Measurements from ENCODE around the gene PGP. TPM values are rescaled to one million over a fixed set of nuclear protein-coding genes. Genes with fewer than 3 reads are reported as not detected.

PGP gene
- total and polyA plus RNA-seq, 2 of the 4 experiments (the other 2 are of a cell fraction): 4.1 to 9.4 TPM

DNA sequence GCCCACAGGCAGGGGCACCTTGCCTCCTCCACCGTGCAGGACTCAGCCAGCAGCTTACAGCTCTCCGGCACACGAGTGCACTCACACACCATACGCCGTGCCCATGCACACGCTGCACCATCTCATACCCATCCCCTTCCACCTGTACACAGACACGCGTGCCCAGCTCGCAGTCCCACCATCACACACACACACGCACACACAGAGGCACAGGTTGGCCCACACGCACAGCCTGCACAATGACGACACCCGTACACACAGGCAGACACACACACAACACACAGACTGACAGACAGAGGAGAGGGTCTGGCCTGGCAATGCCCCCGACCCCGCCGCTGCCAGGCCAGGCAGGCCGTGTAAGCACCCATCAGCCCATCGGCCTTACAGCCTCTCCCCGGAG lies 30.3 kb downstream of the PGP start:
- Histone ChIP-seq H3K9me3 (ENCODE audit: control insufficient read depth, insufficient read depth, low read length) (no peaks in the 10 kb centered on the region), H3K4me2 (ENCODE audit: low read depth, low read length) (no peak overlapping the region), H2BK120ac (ENCODE audit: low read depth, low read length) (no peak overlapping the region), H3K36me3 (ENCODE audit: control insufficient read depth, insufficient read depth, low read length) (no peaks in the 10 kb centered on the region), H2AK9ac (replicated peaks; ENCODE audit: low read depth, low read length, poor library complexity) (no peak overlapping the region), H4K5ac (ENCODE audit: low read depth, low read length) (no peak overlapping the region), H3K18ac (ENCODE audit: low read depth, low read length) (no peak overlapping the region), H3K4me3 (ENCODE audit: insufficient read depth, low read depth, low read length) (no peak overlapping the region), H2BK5ac (ENCODE audit: low read depth, low read length, poor library complexity, severe bottlenecking) (no peak overlapping the region), H2BK20ac (ENCODE audit: low read depth, low read length) (no peak overlapping the region), H4K91ac (ENCODE audit: insufficient read depth, low read depth, low read length) (no peak overlapping the region), H3K27ac (ENCODE audit: insufficient read depth, low read length) (no peak overlapping the region), H3K9ac (ENCODE audit: low read depth, low read length) (no peak overlapping the region), H3K79me1 (ENCODE audit: low read depth in 1 of 2, low read length in 2 of 2) (no peaks in the 10 kb centered on the region), H3K4me1 (ENCODE audit: control insufficient read depth, insufficient read depth, low read length) (no peaks in the 10 kb centered on the region), H4K8ac (ENCODE audit: low read depth in 2 of 2, low read length in 2 of 2) (no peak overlapping the region), H3K14ac (replicated peaks; ENCODE audit: low read depth, low read length) (no peak overlapping the region), H2BK15ac (ENCODE audit: low read depth, low read length) (no peak overlapping the region), H3K23ac (ENCODE audit: low read depth, low read length) (no peak overlapping the region), H4K20me1 (ENCODE audit: insufficient read depth, low read length) (peaks cover 7% of the 10 kb centered on the region; the same call in 1 of the 2 replicates), H3K27me3 (ENCODE audit: control insufficient read depth, insufficient read depth, low read length) (no peaks in the 10 kb centered on the region; the same call in 1 of the 2 replicates), H3K4ac (ENCODE audit: low read depth, low read length) (no peak overlapping the region), H2AK5ac (ENCODE audit: low read depth, low read length) (0 out of 2 replicates have a peak overlapping the region, but pooled peaks have one; percentile 39), H3K56ac (ENCODE audit: extremely low read depth, insufficient read depth, low read length) (no peak overlapping the region), H2AFZ (replicated peaks; ENCODE audit: low read length, poor library complexity) (no peak overlapping the region), H3K9me1 (ENCODE audit: insufficient read depth, low read length) (peaks cover 3% of the 10 kb centered on the region; the same call in 1 of the 2 replicates)
- 100% methylated on average over 6 of the region's 19 CpGs; no CpG with 5 or more reads in 1 of the 2 experiments for WGBS, 2 experiments (ENCODE audit: extremely low coverage in 2 of 2, insufficient read length in 1 of 2)
- ATAC-seq (ENCODE audit: low read depth) (no peak), DNase-seq (no peak)
- ChIA-PET POLR2A (ENCODE audit: unreplicated experiment) (no interaction called here), CTCF (no interaction called here)
- intact Hi-C loops (cut with micrococcal nuclease): no loop called here
- in situ Hi-C loops (cut with MboI; ENCODE audit: low sequenced_read_pairs): no loop called here
- TF ChIP-seq BHLHE40 (IDR thresholded peaks at IDR 0.05; ENCODE audit: low read depth, low read length) (no peak), NFE2L2 (IDR thresholded peaks at IDR 0.05; ENCODE audit: low read depth, low read length) (no peak), RAD21 (IDR thresholded peaks at IDR 0.05; ENCODE audit: low read length) (no peak), MAFK (IDR thresholded peaks at IDR 0.05; ENCODE audit: low read depth, low read length) (no peak), SMC3 (IDR thresholded peaks at IDR 0.05; ENCODE audit: low read depth, low read length) (no peak), FOS (IDR thresholded peaks at IDR 0.05; ENCODE audit: low read depth, low read length) (no peak), CEBPB (IDR thresholded peaks at IDR 0.05; ENCODE audit: low read depth, low read length) (no peak), MAZ (IDR thresholded peaks at IDR 0.05; ENCODE audit: borderline replicate concordance, low read depth, low read length) (no peak), RCOR1 (IDR thresholded peaks at IDR 0.05; ENCODE audit: insufficient replicate concordance, low read length) (no peak)
- TF ChIP-seq, protein P1, sequence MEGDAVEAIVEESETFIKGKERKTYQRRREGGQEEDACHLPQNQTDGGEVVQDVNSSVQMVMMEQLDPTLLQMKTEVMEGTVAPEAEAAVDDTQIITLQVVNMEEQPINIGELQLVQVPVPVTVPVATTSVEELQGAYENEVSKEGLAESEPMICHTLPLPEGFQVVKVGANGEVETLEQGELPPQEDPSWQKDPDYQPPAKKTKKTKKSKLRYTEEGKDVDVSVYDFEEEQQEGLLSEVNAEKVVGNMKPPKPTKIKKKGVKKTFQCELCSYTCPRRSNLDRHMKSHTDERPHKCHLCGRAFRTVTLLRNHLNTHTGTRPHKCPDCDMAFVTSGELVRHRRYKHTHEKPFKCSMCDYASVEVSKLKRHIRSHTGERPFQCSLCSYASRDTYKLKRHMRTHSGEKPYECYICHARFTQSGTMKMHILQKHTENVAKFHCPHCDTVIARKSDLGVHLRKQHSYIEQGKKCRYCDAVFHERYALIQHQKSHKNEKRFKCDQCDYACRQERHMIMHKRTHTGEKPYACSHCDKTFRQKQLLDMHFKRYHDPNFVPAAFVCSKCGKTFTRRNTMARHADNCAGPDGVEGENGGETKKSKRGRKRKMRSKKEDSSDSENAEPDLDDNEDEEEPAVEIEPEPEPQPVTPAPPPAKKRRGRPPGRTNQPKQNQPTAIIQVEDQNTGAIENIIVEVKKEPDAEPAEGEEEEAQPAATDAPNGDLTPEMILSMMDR (conservative IDR thresholded peaks at IDR 0.05; ENCODE audit: low read depth, low read length): no peak
- BruUV-seq (replicated peaks): no TSS peak
- dilution Hi-C loops (cut with HindIII; ENCODE audit: low sequenced_read_pairs, unreplicated experiment): no loop called here
